Small intestine (tissue), 7 donors: ENCODE data around the gene FN1. TPM values are rescaled to one million over a fixed set of nuclear protein-coding genes. Genes with fewer than 3 reads are reported as not detected.

ENCODE experiments used
- DNase-seq, 2 donors: peaks; one replicate each; pipeline versions ENCODE4 v3.0.0 to v3.0.0-alpha.2; 2013
- FAIRE-seq: peaks from 2 replicates; lab custom pipeline; 2012; peaks lifted over from hg19 to GRCh38; lab: Jason Lieb, UNC
- H3K27ac ChIP-seq, 3 donors: one replicate each; pipeline ENCODE4 v1.5.1; 2013; ENCODE audit warnings: low read length in 2 of 3, mild to moderate bottlenecking in 2 of 3, control low read depth in 1 of 3, inconsistent platforms in 1 of 3, low read depth in 1 of 3, moderate library complexity in 1 of 3
- H3K27me3 ChIP-seq, 3 donors: one replicate each; pipeline ENCODE4 v1.6.1; 2013; ENCODE audit warnings: low read length in 3 of 3, inconsistent platforms in 1 of 3; ENCODE audit not compliant: control insufficient read depth in 3 of 3, insufficient read depth in 3 of 3
- H3K36me3 ChIP-seq, 3 donors: one replicate each; pipeline ENCODE4 v1.6.1; 2013; ENCODE audit warnings: low read length in 3 of 3, inconsistent platforms in 1 of 3, low read depth in 1 of 3, mild to moderate bottlenecking in 1 of 3, moderate library complexity in 1 of 3; ENCODE audit not compliant: control insufficient read depth in 3 of 3, insufficient read depth in 2 of 3
- H3K4me1 ChIP-seq, 3 donors: one replicate each; pipeline ENCODE4 v1.6.1; 2013; ENCODE audit warnings: low read length in 2 of 3, inconsistent platforms in 1 of 3, low read depth in 1 of 3, mild to moderate bottlenecking in 1 of 3, moderate library complexity in 1 of 3; ENCODE audit not compliant: control insufficient read depth in 3 of 3, insufficient read depth in 2 of 3
- H3K4me3 ChIP-seq, 3 donors: one replicate each; pipeline ENCODE4 v1.5.1; 2013; ENCODE audit warnings: low read length in 3 of 3, control low read depth in 1 of 3, inconsistent platforms in 1 of 3, low read depth in 1 of 3, mild to moderate bottlenecking in 1 of 3, moderate library complexity in 1 of 3
- H3K9me3 ChIP-seq, 2 donors: one replicate each; pipeline ENCODE4 v1.6.1; 2013; ENCODE audit warnings: low read depth in 1 of 2, low read length in 1 of 2; ENCODE audit not compliant: control insufficient read depth in 2 of 2, insufficient read depth in 1 of 2
- WGBS, 3 donors: extraction: QIAGEN DNeasy Blood & Tissue Kit; methylation state at CpG; one replicate each; pipeline ENCODE4 v1.1.7; 2013; 5-methylcytosine and 5-hydroxymethylcytosine counted together
- polyA plus RNA-seq, 4 donors: library from polyadenylated mRNA; stranded (reverse) in 3 of 4; unstranded in 1 of 4; fragments of 200-250 nt in 3 of 4; fragments of 120-200 nt in 1 of 4; gene quantifications; one replicate each; pipeline versions ENCODE4 v1.2.1 to v1.2.3, GENCODE V29; 2013
- donor health status: healthy with polysubstance abuse.
- donor health status: control.
- donor health status: control.
- donor health status: Bipolar disorder and iron deficiency.
- donor health status: healthy.

Gene FN1
- polyA plus RNA-seq, 4 donors, result 4.2 to 302 (median 52.7) TPM

DNA sequence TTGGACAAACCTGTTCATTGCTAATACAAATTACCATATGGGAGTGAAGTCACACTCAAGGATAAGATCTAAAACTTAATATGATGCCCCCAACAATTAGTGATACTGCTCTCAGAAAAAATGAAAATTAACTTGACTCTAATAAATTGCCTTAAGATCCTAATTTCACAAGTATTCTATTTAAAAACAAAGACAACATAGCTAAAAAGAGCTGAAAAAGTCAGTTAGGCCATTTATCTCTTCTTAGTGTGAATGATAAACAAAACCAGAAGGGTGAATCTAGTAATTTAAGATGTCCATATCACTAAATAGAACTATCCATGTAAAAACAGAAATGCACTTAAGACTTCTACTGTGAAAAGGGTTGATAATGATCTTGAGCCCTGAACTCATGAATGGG is 53.4 kb downstream of the FN1 start:
- Histone ChIP-seq H3K4me3 (no peak overlapping the region), H3K27me3 (no peaks in the 10 kb centered on the region), H3K9me3 (no peaks in the 10 kb centered on the region), H3K27ac (no peak overlapping the region), H3K4me1 (no peaks in the 10 kb centered on the region), H3K36me3 (peaks cover 0 to 22% (median 2%) of the 10 kb centered on the region in 3 donors)
- no peak for FAIRE-seq
- DNase-seq, result no peak

DNA sequence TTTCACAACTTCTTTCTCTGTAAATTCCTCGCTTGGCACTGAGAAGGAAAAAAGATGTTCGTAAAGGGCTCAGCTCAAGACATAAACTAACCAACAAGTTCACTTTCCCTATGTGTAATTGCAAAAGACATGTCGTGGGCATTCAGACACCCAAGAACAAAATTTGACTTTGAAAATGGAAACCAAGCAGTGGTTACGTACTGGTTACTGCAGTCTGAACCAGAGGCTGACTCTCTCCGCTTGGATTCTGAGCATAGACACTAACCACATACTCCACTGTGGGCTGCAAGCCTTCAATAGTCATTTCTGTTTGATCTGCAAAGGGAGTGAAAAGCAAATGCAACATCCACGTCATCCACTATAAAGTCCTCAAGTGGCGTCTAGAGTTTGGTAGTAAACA is 53.9 kb downstream of the FN1 start:
- no peak overlapping the region for H3K27ac ChIP-seq
- no peak for FAIRE-seq
- H3K4me1 ChIP-seq, result no peaks in the 10 kb centered on the region
- H3K4me3 ChIP-seq, result no peak overlapping the region
- no peak for DNase-seq
- 91 to 92% (median 91%) methylated on average over 7 of the region's 7 CpGs for WGBS, 3 donors
- H3K27me3 ChIP-seq, result no peaks in the 10 kb centered on the region
- H3K9me3 ChIP-seq, result no peaks in the 10 kb centered on the region
- peaks cover 0 to 26% (median 2%) of the 10 kb centered on the region in 3 donors for H3K36me3 ChIP-seq

DNA sequence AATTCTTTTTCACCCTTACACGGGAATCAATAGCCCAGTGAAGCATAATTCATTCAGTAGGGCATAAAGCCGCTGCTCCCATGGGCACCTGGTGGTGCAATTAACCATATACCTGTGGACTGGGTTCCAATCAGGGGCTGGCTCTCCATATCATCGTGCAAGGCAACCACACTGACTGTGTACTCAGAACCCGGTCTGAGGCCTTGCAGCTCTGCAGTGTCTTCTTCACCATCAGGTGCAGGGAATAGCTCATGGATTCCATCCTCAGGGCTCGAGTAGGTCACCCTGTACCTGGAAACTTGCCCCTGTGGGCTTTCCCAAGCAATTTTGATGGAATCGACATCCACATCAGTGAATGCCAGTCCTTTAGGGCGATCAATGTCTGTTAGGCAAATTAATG is 55.2 kb downstream of the FN1 start:
- peaks cover 0 to 24% (median 2%) of the 10 kb centered on the region in 3 donors for H3K36me3 ChIP-seq
- FAIRE-seq, result no peak

DNA sequence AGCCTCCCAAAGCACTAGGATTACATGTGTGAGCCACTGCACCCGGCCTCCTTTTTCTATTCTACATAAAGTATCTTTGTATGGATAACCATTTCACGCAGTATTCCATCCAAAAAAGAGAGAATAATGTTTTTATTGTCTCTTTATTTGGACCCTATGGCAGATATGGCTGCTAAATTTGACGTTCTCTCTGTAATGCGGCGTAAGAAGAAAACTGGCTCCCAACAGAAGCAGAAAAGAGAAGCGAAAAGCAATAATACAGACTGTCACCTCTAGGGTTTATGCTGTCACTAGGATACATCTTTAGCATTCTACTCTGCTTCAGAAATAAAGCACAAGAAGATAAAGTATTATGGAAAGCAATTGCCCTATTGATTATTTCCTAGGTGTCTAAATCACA is 55.9 kb downstream of the FN1 start:
- H3K27ac ChIP-seq, result no peak overlapping the region
- no peaks in the 10 kb centered on the region for H3K9me3 ChIP-seq
- H3K4me1 ChIP-seq, result no peaks in the 10 kb centered on the region
- no peaks in the 10 kb centered on the region for H3K27me3 ChIP-seq
- H3K36me3 ChIP-seq, result peaks cover 0 to 30% (median 2%) of the 10 kb centered on the region in 3 donors
- FAIRE-seq (no peak), DNase-seq (no peak)
- H3K4me3 ChIP-seq, result no peak overlapping the region
- 93 to 96% (median 94%) methylated on average over 6 of the region's 6 CpGs for WGBS, 3 donors

More for the DNA sequence above, 55.2 kb downstream of the FN1 start:
- H3K27ac ChIP-seq, result no peak overlapping the region
- DNase-seq, result no peak
- no peaks in the 10 kb centered on the region for H3K9me3 ChIP-seq
- WGBS, 3 donors, result 90 to 94% (median 91%) methylated on average over 7 of the region's 7 CpGs
- H3K4me1 ChIP-seq, result no peaks in the 10 kb centered on the region
- no peaks in the 10 kb centered on the region for H3K27me3 ChIP-seq
- no peak overlapping the region for H3K4me3 ChIP-seq

DNA sequence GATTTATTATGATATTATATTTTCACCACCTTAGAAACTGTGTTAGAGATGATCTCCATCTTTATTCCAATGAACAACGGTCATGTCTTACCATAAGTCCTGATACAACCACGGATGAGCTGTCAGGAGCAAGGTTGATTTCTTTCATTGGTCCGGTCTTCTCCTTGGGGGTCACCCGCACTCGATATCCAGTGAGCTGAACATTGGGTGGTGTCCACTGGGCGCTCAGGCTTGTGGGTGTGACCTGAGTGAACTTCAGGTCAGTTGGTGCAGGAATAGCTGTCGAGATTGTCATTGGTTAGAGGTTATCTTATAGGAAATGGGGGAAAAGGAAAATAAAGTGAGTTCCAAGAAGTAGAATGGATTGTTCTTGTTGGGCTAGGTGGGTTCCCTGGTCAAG is 56.8 kb downstream of the FN1 start:
- no peak overlapping the region for H3K4me3 ChIP-seq
- H3K9me3 ChIP-seq, result no peaks in the 10 kb centered on the region
- H3K27me3 ChIP-seq, result no peaks in the 10 kb centered on the region
- H3K27ac ChIP-seq, result no peak overlapping the region
- WGBS, 3 donors, result 89 to 93% (median 90%) methylated on average over 7 of the region's 7 CpGs
- no peak for DNase-seq
- no peak for FAIRE-seq
- H3K4me1 ChIP-seq, result no peaks in the 10 kb centered on the region
- peaks cover 0 to 32% (median 2%) of the 10 kb centered on the region in 3 donors for H3K36me3 ChIP-seq

DNA sequence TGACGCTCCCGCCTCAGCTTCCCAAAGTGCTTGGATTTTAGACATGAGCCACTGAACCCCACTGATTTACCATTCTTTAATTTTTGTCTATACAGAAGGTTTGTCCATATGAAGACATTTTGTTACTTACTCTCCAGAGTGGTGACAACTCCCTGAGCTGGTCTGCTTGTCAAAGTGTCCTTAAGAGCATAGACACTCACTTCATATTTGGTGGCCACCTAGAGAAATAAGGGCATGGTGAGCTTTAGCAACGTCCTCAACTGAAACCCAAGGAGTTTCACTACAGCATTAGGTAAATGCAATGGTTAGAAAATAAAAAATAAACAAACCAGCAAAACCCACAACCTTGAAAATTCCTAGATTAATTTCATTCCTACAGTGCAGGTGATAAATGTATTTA is 57.8 kb downstream of the FN1 start:
- FAIRE-seq, result no peak
- Histone ChIP-seq H3K4me3 (no peak overlapping the region), H3K4me1 (no peaks in the 10 kb centered on the region), H3K27ac (no peak overlapping the region), H3K27me3 (no peaks in the 10 kb centered on the region), H3K36me3 (peaks cover 0 to 32% (median 0%) of the 10 kb centered on the region in 3 donors), H3K9me3 (no peaks in the 10 kb centered on the region)
- no peak for DNase-seq
- 89 to 93% (median 93%) methylated on average over 3 of the region's 3 CpGs for WGBS, 3 donors

DNA sequence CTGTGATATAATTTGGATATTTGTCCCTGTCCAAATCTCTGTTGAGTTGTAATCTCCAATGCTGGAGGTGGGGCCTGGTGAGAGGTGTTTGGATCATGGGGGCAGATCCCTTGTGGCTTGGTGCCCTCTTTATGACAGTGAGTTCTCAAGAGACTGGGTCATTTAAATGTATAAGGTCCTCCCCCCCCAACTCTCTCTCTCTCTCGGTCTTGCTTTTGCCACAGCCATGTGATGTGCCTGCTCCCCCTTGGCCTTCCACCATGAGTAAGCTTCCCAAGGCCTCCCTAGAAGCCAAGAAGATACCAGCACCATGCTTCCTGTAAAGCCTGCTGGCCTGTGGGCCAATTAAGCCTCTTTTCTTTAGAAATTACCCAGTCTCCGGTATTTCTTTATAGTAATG is 58.6 kb downstream of the FN1 start:
- WGBS, 3 donors, result 88 to 100% (median 94%) methylated on average over 2 of the region's 2 CpGs
- no peaks in the 10 kb centered on the region for H3K4me1 ChIP-seq
- H3K36me3 ChIP-seq, result peaks cover 0 to 32% (median 0%) of the 10 kb centered on the region in 3 donors
- H3K27ac ChIP-seq, result no peak overlapping the region
- DNase-seq (no peak), FAIRE-seq (no peak)
- H3K27me3 ChIP-seq, result no peaks in the 10 kb centered on the region
- no peak overlapping the region for H3K4me3 ChIP-seq
- no peaks in the 10 kb centered on the region for H3K9me3 ChIP-seq

DNA sequence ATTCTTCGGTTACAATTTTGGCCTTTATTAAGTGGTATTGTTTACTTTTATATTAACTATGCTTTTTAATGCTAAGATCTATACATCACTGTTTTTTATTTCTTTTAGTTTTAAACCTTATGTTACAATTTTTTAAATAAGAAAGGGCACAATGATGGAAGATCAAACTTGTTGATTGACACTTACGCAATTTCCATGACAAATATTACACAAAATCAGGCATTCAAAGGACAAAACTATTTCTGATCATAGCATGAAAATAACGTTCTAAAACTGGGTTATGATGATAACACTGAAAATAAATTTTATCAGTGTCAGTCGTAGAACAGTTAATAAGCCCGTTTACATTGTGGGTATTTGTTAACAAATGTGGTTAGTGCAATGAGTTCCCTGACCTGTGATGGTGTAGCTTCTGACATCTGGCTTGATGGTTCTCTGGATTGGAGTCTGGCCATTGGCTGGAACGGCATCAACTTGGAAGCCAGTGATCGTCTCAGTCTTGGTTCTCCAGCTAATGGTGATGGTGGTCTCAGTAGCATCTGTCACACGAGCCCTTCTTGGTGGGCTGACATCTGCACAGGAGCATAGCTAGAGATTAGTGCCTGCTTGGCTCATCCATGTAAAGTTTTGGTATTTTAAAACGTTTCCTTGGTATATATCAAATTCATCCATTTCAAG is 59.6 kb downstream of the FN1 start:
- Histone ChIP-seq H3K27me3 (no peaks in the 10 kb centered on the region), H3K9me3 (no peaks in the 10 kb centered on the region), H3K27ac (no peak overlapping the region), H3K4me1 (no peaks in the 10 kb centered on the region), H3K4me3 (no peak overlapping the region), H3K36me3 (peaks cover 0 to 39% (median 0%) of the 10 kb centered on the region in 3 donors)
- DNase-seq, result no peak
- WGBS, 3 donors, result 80 to 87% (median 83%) methylated on average over 9 of the region's 9 CpGs
- no peak for FAIRE-seq

DNA sequence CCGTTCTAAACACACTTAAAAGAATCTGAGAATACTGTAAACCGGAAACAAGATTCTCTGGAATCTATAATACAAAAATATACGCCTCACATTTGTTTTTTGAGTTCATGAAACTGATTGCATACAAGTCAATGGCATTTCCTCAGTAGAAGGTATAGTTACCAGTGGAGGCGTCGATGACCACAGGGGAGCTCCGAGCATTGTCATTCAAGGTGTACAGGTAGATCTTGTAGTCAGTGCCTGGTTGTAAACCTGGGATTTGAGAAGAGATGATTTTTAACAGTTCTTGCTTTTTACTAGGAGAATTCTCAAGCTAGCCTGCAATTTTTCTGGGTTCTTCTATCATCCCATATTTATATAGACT is 60.4 kb downstream of the FN1 start:
- Histone ChIP-seq H3K9me3 (no peaks in the 10 kb centered on the region), H3K4me3 (no peak overlapping the region), H3K27me3 (no peaks in the 10 kb centered on the region), H3K4me1 (no peaks in the 10 kb centered on the region), H3K36me3 (peaks cover 0 to 40% (median 0%) of the 10 kb centered on the region in 3 donors), H3K27ac (no peak overlapping the region)
- WGBS, 3 donors, result 97 to 98% (median 98%) methylated on average over 6 of the region's 6 CpGs
- no peak for FAIRE-seq
- DNase-seq, result no peak
